Choroid plexus epithelial cell (primary cell): ENCODE data around the gene RRBP1.
A peak's percentile ranks its signal among the peaks of the same experiment; 100 is the strongest.

Source experiments
- DNase-seq: peaks from one replicate; pipeline ENCODE4 v3.0.0-alpha.2; 2010; ENCODE audit warnings: low read depth
- H3K4me3 ChIP-seq: 2 replicates; pipeline ENCODE4 v1.5.1; 2011; ENCODE audit warnings: low read depth, mild to moderate bottlenecking, control low read depth, low read length, moderate library complexity
- CTCF ChIP-seq: conservative IDR thresholded peaks from 2 replicates; pipeline ENCODE4 v1.5.1; 2011; ENCODE audit warnings: low read depth, mild to moderate bottlenecking, control low read depth, inconsistent platforms, low read length, moderate library complexity

Gene RRBP1

GRCh38 chr20:17654649-17655285 lies 27.3 kb downstream of the RRBP1 start:
- peak; percentile 69 for DNase-seq
- peak; percentile 81 for TF ChIP-seq CTCF
- no peak overlapping the region for H3K4me3 ChIP-seq

GRCh38 chr20:17653835-17654648 lies 28.0 kb downstream of the RRBP1 start:
- DNase-seq, result no peak
- H3K4me3 ChIP-seq, result no peak overlapping the region
- TF ChIP-seq CTCF, result no peak

DNA sequence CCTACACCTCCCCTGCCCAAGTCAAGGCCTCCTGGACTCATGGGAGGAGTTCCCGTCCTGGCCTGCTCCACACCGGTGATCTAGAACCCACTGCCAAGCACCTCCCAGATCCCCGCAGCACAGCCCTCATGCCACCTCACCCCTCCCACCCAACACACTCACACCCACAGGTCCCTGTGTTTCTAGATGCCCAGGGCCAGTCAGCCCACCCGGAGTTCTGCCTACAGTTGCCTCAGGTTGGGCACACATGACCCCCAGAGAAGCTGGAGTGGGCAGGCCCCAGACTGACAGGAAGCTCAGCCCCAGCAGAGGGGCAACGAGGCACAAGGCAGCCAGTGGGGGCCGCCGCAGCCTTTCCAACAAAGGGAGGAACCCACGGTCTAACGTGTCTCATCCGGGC lies 29.6 kb downstream of the RRBP1 start:
- no peak overlapping the region for H3K4me3 ChIP-seq
- no peak for DNase-seq
- no peak for TF ChIP-seq CTCF

- no peak for TF ChIP-seq CTCF
- H3K4me3 ChIP-seq, result no peak overlapping the region
- no peak for DNase-seq
Observed at GRCh38 chr20:17651760-17652388, 30.2 kb downstream of the RRBP1 start.

DNA sequence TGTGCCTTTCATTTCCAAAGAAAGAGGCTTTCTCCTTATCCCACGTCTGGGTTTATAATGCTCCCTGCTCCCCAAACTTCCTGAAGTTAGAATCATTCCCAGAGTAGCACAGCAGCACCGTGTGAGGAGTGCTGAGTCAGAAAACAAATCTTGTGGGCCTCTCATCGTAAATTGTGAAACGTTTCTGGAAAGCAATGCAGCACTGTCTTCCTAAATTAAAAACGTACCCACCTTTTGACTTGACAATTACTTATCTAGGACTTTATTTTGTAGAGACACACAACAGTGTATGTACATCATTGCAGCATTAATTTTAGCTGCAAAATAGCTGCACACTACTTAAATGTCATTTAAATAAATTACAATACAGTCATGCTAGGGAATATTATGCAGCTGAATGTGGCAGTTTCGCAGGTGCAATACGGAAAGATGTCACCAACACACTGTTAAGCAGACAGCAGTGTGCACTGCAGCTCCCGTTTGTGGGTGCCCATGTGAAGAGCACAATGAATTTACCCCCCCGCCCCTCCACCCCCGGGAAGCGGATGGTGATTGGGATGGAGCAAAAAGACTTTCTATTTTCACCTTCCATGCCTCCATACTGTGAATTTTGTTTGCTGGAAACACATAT lies 30.8 kb downstream of the RRBP1 start:
- no peak for DNase-seq
- no peak for TF ChIP-seq CTCF
- H3K4me3 ChIP-seq, result no peak overlapping the region

GRCh38 chr20:17650301-17651128 lies 31.5 kb downstream of the RRBP1 start:
- TF ChIP-seq CTCF, result no peak
- no peak overlapping the region for H3K4me3 ChIP-seq
- DNase-seq, result no peak
